ENCODE data around the gene LHPP.

DNA sequence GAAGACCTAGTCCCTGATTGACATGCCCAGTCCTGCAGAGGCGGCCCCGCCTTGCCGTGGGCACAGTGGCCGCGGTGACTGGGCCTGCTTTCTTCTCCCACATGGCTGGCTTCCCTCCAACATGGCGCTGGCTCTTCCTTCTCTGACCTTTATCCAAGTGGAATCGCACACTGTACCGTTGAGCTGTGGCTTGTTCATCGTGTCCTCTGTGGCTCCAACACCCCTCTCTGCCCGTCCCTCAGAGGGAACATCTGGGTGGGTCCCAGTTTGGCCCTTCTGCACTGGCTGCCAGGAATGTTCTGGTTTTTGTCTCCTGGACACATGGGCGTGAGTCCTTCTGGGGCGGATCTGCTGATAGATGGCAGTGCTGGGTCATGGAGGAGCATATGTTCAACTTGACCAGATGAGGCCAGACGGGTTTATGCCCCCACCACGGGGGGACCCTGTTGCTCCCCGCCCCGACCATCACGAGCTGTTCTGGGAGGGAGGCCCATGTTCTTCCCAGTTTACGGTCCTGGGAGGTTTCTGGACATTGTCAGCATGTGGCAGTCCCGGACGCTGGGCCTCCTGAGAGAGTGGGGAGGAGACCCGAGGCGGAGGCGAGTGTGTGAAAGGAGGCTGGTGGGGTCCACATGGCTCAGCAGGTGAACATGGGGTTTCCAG, 63.5 kb downstream of the LHPP start:
- TF ChIP-seq, protein P1, sequence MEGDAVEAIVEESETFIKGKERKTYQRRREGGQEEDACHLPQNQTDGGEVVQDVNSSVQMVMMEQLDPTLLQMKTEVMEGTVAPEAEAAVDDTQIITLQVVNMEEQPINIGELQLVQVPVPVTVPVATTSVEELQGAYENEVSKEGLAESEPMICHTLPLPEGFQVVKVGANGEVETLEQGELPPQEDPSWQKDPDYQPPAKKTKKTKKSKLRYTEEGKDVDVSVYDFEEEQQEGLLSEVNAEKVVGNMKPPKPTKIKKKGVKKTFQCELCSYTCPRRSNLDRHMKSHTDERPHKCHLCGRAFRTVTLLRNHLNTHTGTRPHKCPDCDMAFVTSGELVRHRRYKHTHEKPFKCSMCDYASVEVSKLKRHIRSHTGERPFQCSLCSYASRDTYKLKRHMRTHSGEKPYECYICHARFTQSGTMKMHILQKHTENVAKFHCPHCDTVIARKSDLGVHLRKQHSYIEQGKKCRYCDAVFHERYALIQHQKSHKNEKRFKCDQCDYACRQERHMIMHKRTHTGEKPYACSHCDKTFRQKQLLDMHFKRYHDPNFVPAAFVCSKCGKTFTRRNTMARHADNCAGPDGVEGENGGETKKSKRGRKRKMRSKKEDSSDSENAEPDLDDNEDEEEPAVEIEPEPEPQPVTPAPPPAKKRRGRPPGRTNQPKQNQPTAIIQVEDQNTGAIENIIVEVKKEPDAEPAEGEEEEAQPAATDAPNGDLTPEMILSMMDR (IDR thresholded peaks at IDR 0.05; ENCODE audit: insufficient read depth, low read length) = no peak
- TF ChIP-seq, protein P2, sequence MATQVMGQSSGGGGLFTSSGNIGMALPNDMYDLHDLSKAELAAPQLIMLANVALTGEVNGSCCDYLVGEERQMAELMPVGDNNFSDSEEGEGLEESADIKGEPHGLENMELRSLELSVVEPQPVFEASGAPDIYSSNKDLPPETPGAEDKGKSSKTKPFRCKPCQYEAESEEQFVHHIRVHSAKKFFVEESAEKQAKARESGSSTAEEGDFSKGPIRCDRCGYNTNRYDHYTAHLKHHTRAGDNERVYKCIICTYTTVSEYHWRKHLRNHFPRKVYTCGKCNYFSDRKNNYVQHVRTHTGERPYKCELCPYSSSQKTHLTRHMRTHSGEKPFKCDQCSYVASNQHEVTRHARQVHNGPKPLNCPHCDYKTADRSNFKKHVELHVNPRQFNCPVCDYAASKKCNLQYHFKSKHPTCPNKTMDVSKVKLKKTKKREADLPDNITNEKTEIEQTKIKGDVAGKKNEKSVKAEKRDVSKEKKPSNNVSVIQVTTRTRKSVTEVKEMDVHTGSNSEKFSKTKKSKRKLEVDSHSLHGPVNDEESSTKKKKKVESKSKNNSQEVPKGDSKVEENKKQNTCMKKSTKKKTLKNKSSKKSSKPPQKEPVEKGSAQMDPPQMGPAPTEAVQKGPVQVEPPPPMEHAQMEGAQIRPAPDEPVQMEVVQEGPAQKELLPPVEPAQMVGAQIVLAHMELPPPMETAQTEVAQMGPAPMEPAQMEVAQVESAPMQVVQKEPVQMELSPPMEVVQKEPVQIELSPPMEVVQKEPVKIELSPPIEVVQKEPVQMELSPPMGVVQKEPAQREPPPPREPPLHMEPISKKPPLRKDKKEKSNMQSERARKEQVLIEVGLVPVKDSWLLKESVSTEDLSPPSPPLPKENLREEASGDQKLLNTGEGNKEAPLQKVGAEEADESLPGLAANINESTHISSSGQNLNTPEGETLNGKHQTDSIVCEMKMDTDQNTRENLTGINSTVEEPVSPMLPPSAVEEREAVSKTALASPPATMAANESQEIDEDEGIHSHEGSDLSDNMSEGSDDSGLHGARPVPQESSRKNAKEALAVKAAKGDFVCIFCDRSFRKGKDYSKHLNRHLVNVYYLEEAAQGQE (IDR thresholded peaks at IDR 0.05; ENCODE audit: insufficient replicate concordance, low read depth) = no peak
- TF ChIP-seq GABPA (IDR thresholded peaks at IDR 0.05; ENCODE audit: low read depth) = no peak
